ENCODE data around the gene GNG2.
A peak's percentile ranks its signal among the peaks of the same experiment; 100 is the strongest.

The GNG2 gene

GRCh38 chr14:51860164-51860824 is at the start of gene GNG2:
GNG2 (plus strand) TSS chr14:51860612; CDS start chr14:51950679, 90,067 bp downstream.
- DNase-seq = peak; percentile 94

GRCh38 chr14:51811706-51812105 is 48.7 kb upstream of the GNG2 start:
- no peak for DNase-seq

- no peak for DNase-seq
Observed at GRCh38 chr14:51816031-51816430, 44.4 kb upstream of the GNG2 start.

GRCh38 chr14:51817326-51817725 is 43.1 kb upstream of the GNG2 start:
- no peak for DNase-seq

GRCh38 chr14:51818748-51819380 is 41.5 kb upstream of the GNG2 start:
- no peak for DNase-seq

GRCh38 chr14:51821822-51822221 is 38.6 kb upstream of the GNG2 start:
- no peak for DNase-seq

GRCh38 chr14:51822499-51822898 is 37.9 kb upstream of the GNG2 start:
- no peak for DNase-seq

- DNase-seq = no peak
Observed at GRCh38 chr14:51823706-51824105, 36.7 kb upstream of the GNG2 start.

- no peak for DNase-seq
Observed at GRCh38 chr14:51824191-51824590, 36.2 kb upstream of the GNG2 start.

- no peak for DNase-seq
Observed at GRCh38 chr14:51825926-51826325, 34.5 kb upstream of the GNG2 start.

GRCh38 chr14:51828017-51828797 is 32.2 kb upstream of the GNG2 start:
- DNase-seq = peak; percentile 87

- DNase-seq = no peak
Observed at GRCh38 chr14:51834240-51834639, 26.2 kb upstream of the GNG2 start.

GRCh38 chr14:51836417-51836816 is 24.0 kb upstream of the GNG2 start:
- DNase-seq = no peak

- no peak for DNase-seq
Observed at GRCh38 chr14:51844081-51844881, 16.1 kb upstream of the GNG2 start.

GRCh38 chr14:51845811-51846210 is 14.6 kb upstream of the GNG2 start:
- no peak for DNase-seq

- peak; percentile 95 for DNase-seq
Observed at GRCh38 chr14:51846631-51847488, 13.6 kb upstream of the GNG2 start.

GRCh38 chr14:51847489-51847796 is 13.0 kb upstream of the GNG2 start:
- DNase-seq = no peak

- no peak for DNase-seq
Observed at GRCh38 chr14:51848120-51848519, 12.3 kb upstream of the GNG2 start.

GRCh38 chr14:51849097-51849496 is 11.3 kb upstream of the GNG2 start:
- DNase-seq = no peak

- DNase-seq = no peak
Observed at GRCh38 chr14:51850651-51851050, 9.8 kb upstream of the GNG2 start.

GRCh38 chr14:51852541-51852940 is 7.9 kb upstream of the GNG2 start:
- DNase-seq = no peak

- DNase-seq = no peak
Observed at GRCh38 chr14:51855234-51855633, 5.2 kb upstream of the GNG2 start.
